ENCODE data around the gene EXT2.

Gene EXT2

DNA sequence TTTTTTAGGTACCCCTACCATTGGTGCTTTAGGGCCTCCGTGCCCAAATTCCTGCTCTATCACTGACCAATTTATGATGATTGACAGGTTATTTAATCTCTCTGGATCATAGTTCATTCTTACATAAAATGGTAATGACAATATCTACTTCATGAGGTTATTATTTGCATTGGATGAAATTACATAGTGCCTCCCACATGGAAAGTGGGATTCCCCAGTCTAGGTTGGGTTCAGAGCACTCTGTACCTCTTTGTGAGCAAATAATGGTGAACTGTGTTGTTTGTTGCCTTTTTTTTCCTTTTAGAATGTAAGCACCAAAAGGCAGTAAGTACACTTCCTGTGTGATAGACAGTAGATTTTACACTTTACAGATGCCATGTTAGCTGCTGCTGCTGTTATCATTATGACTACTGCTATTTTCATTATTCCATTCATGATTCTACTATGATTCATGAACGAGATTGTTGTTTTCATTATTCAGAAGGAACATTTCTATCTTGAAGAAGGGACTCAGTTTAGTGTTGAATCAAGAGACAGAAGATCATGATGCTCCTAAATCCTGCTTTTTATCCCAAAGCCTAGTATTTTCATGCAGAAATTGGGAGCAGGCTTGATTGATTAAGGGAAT lies 113.6 kb downstream of the EXT2 start:
- peak; percentile 16 for DNase-seq

DNA sequence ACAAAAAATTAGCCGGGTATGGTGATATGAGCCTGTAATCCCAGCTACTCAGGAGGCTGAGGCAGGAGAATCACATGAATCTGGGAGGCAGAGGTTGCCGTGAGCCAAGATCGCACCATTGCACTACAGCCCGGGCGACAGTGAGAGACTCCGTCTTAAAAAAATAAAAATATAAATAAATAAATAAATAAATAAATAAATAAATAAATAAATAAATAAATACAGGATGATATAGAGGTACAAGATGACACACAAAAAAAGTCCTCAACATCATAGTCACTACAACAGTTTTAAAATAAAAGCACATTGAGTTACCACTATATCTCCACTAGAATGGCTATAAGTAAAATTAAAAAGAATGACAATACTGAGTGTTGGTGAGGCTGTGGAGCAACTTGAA lies 116.7 kb downstream of the EXT2 start:
- no peak for DNase-seq

- no peak for DNase-seq
Measured at GRCh38 chr11:44213148-44213547, 117.7 kb downstream of the EXT2 start.

DNA sequence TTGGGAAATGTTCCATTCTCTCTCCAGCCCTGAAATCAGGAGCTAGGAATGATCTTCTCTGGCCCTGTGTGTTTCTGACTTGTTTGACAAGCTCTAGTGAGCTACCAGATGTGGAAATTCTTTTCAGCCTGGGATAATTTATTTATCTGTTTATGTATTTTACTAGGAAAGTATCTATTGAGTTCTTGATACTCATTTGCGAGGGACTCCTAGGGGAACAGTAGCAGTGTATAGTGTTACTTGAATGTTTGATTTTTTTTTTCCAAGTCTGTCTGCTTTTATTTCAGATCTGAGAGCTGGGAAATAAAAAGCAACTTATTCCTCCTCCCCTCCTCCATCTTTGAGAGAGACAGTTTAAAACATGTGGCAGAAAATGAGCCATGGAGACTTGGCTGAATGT lies 122.0 kb downstream of the EXT2 start:
- no peak for DNase-seq

DNA sequence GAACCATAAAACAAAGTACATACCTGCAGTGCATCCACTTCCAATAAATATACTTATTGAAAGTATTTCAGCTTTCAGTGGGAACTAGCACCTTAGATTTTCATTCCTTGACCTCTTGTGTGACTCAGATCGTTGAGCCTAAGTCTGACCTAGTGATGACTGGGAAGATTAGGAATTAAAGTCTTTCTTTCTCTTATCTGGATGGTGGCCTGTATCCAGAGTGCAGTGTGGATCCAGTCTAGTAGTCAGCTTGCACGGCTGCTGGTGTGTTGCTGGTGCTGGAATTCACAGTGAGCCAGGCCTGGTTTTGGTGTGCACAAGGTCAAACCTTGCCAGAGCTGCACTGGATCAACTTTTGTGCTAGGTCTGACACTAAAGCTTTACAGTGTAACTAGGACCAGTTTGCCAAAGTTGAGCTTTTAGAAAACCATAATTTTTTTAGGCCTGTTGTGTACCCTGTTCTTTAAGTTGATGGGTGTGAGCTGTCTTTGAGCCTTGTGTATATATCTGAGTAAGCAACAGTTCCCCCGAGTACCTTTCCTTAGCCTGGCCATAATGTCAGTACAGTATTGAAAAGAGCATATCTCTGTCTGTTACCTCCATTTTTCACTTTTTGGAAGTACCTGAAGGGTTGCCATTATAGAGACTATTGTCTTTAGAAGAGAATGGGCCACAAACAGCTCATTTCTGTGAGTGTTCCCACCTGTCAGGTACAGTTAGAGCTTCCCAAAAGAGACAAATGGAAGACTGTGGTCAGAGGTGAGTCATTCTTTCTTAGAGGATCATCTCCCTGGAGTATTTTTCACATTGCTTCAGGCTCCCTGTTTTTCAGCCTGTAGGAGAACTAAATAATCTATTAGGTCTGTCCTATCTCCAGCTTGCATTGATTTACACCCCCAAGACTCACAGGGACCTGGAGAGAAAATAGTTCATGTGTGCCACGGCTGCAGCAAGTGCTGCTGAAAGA lies 124.6 kb downstream of the EXT2 start:
- no peak for DNase-seq

- DNase-seq = no peak
Measured at GRCh38 chr11:44221456-44221855, 126.0 kb downstream of the EXT2 start.

GRCh38 chr11:44221992-44222391 lies 126.5 kb downstream of the EXT2 start:
- DNase-seq = no peak

GRCh38 chr11:44223238-44223637 lies 127.8 kb downstream of the EXT2 start:
- DNase-seq = no peak

GRCh38 chr11:44224867-44225501 lies 129.5 kb downstream of the EXT2 start:
- DNase-seq = no peak

- DNase-seq = no peak
Measured at GRCh38 chr11:44226490-44226889, 131.0 kb downstream of the EXT2 start.

GRCh38 chr11:44226945-44227344 lies 131.5 kb downstream of the EXT2 start:
- no peak for DNase-seq

GRCh38 chr11:44228379-44228778 lies 132.9 kb downstream of the EXT2 start:
- no peak for DNase-seq

- DNase-seq = no peak
Measured at GRCh38 chr11:44229098-44229497, 133.6 kb downstream of the EXT2 start.

GRCh38 chr11:44229624-44230023 lies 134.1 kb downstream of the EXT2 start:
- DNase-seq = no peak

- DNase-seq = no peak
Measured at GRCh38 chr11:44235765-44236201, 140.3 kb downstream of the EXT2 start.

DNA sequence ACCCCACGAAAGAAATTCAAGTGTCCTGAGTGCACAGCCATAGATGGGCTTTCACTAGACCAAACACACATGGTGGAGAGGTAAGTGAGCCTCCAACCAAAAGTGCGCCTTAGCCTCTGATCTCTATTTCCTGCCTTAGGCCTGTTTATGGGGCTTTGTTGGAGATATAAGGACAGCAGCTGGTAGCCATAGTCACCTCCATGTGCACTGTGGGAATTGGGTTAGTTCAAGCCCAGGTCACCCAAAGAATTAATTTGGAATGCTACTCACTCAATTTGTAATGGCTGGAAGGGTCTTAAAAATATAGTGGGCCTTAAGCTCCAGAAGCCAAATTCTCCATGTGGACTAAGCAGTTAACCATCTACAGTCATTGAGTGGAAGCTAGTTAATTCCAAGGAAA lies 140.8 kb downstream of the EXT2 start:
- DNase-seq = no peak

- no peak for DNase-seq
Measured at GRCh38 chr11:44237156-44237555, 141.7 kb downstream of the EXT2 start.

DNA sequence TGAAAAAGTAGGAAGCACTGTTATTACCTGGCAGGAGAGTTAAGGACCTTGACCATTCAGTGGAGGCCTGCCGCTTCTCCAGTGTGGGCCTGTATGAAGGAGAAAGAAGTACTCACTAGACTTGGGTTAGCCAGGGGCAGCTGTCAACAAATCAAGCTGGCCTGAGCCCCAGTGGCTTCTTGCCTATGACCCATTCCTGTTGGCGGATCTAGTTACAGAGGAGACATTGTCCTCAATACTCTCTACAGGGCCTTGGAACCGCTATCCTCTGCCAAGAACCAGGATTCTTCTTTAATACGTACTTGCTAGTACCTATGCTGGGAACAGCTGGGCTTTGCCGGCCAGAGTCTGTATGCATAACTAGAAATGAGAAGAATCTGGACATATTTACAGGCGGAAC lies 146.4 kb downstream of the EXT2 start:
- DNase-seq = no peak

GRCh38 chr11:44243086-44243485 lies 147.6 kb downstream of the EXT2 start:
- peak; percentile 51 for DNase-seq

DNA sequence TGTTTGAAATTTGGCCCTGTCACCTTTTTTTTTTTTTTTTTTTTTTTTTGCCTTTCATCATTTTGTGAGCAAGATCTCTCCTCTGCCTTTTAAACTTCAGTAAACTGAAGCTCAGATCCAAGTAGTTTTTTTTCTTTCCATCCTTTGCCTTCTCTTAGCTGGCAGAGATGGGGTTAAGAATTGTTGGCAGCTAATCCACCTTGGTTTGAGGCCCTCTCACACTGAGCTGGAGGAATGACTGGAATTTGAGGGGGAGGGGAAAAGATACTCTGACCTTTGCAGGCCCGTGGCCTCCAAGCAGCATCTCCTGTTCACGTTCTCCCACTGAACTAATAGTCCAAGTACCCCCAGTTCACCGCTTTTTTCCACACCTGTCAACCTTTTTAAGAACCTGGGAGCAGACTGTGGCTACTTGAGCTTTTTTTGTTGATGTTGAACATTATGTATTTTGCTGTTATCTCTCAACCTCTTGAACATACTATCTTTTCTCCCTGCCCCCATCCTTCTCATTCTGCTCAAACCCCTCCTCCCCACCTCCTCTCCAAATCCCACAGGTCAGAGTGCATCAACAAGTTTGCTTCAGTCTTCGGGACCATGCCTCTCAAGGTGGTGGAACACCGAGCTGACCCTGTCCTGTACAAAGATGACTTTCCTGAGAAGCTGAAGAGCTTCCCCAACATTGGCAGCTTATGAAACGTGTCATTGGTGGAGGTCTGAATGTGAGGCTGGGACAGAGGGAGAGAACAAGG lies 148.3 kb downstream of the EXT2 start:
- no peak for DNase-seq

DNA sequence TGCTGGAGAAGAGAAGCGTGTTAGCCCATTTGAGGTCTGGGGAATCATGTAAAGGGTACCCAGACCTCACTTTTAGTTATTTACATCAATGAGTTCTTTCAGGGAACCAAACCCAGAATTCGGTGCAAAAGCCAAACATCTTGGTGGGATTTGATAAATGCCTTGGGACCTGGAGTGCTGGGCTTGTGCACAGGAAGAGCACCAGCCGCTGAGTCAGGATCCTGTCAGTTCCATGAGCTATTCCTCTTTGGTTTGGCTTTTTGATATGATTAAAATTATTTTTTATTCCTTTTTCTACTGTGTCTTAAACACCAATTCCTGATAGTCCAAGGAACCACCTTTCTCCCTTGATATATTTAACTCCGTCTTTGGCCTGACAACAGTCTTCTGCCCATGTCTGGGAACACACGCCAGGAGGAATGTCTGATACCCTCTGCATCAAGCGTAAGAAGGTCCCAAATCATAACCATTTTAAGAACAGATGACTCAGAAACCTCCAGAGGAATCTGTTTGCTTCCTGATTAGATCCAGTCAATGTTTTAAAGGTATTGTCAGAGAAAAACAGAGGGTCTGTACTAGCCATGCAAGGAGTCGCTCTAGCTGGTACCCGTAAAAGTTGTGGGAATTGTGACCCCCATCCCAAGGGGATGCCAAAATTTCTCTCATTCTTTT lies 149.3 kb downstream of the EXT2 start:
- no peak for DNase-seq

- no peak for DNase-seq
Measured at GRCh38 chr11:44246726-44247125, 151.2 kb downstream of the EXT2 start.
